GM19328 (cell line): Measurements from ENCODE around the gene TAS1R3.

Experiments
- ATAC-seq: cut with Tn5 transposase; IDR thresholded peaks from one replicate; pipeline ENCODE4 v1.9.1; 2021; ENCODE audit warnings: mild to moderate bottlenecking, moderate library complexity; ENCODE audit not compliant: unreplicated experiment

The TAS1R3 gene

GRCh38 chr1:1335792-1336248, 4.7 kb downstream of the TAS1R3 start:
- no peak for ATAC-seq

DNA sequence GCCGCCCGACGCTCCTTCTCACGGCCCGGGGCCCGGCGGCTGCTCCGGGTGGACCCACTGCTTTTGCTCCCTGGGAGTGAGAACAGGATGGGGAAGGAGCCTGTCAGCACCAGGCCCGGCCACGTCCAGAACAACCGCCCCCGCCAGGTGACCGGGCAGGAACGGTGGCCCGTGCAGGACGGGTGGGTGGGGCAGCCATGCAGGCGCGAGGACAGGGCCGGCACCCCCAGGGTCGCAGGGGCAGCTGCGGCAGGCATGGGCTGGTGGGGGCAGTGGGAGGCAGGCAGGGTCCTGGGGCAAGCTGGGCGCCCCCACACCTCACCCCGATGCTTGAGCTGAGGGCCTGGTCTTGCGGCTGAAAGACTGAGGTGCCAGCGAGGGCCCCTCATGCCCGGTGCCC, 5.4 kb downstream of the TAS1R3 start:
- ATAC-seq, result no peak

DNA sequence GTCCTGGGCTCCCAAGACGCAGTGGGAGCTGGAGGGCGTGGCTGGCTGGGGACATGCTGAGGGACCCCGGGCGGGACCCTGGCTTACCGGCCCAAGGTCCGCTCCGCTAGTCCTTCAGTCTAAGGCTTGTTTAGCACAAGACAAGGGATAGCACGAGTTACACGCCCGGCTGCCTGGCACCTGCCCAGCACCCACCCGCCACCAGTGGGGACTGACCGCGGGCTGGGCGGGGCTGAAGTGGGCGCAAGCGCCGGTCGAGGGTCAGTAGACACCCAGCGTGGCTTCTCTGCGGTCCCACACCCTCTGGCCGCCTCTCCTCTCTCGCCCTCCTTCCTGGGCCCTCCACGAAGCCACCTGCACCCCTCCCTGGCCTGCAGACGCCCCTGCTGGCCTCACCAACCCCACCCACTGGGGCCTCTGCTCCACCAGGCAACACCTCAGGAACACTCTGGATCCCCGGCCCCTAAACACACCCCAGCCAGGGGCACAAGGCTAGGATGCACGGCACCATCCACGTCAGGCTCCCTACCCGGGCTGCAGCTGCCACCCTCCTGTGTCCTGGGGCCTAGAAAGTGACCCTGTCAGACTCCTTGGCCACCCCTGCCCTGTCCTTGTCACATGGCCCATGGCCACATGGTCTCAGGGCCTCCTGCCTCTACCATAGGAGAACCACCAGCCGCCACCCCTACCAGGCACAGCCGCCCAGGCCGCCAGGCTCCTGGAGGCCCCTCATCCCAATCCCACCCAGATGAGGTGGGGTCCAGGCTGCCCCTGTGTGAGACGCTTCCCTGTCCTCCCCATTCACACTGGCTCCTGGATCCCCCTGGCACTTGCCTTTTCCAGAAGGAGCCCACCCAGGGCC, 6.1 kb downstream of the TAS1R3 start:
- ATAC-seq, result no peak

DNA sequence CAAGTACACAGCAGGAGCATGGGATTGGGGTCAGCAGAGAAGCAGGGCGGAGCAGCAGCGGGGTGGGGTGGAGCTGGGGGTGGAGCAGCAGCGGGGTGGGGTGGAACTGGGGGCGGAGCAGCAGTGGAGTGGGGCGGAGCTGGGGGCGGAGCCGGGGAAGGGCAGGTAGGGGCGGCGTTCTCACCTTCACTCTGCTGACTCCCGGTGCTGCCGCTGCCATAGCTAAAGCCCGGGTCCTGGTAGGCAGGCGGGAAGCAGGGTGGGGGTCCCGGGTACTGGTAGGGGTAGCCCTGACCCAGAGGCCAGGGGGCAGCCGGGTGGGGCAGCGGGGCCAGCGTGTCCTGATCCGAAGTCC, 6.7 kb downstream of the TAS1R3 start:
- no peak for ATAC-seq

DNA sequence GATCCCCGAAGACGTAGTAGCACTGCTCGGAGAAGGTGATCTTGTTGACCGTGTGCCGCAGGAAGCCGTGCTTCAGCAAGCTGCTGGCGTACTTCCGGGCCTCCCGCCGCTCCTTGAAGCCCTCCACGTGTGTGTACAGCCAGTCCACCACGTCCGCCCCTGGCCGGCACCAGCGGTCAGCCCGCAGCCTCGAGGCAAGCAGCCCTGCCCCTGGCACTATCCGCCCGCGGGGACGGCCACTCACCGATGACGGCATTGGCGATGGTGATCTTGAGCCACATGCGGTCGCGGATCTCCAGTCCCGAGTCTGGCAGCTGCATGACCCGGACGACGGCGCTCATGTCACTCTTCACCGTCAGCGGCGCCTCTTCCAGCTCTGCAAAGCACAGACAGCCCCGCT, 7.2 kb downstream of the TAS1R3 start:
- no peak for ATAC-seq

DNA sequence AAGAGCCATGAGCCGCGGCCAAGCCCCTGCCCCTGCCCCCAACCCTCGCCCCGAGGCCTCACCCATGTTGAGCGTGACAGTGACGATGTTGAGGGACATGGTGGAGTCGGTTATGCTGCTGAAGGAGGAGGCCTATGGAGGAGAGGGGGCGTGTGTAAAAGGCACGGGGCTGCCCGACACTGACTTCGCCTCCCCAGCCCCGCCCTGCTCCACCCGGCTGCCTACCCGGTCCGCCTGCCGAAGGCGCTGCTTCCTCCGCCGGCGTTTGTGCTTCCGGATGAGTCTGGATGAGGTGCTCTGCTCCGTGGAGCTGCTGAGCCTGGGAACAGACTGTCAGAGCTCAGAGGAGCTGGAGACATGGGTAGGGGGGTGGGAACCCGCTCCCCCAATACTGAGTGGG, 9.1 kb downstream of the TAS1R3 start:
- ATAC-seq, result no peak

DNA sequence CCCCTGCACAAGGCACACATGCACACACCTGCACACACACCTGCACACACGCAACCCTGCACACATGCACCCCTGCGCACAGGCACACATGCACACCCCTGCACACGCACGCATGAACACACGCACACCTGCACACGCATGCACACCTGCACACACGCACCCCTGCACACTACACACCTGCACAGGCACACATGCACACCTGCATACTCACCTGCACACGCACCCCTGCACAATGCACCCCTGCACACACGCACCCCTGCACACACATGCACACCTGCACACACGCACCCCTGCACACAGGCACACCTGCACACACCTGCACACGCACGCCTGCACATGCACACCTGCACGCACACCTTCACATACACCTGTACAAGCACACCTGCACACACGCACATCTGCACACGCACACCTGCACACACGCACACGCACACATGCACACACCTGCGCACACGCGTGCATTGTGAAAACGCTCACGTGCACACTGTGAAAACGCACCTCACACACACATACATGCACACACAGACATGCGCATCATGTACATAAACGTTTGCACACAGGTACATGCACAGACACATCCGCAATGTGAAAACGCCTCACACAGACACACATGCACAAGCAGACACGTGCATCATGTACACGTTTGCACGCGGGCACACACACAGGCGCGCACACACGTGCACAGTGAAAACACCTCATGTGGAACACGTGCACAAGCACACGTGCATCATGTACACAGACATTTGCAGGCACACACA, 9.9 kb downstream of the TAS1R3 start:
- ATAC-seq, result no peak

- no peak for ATAC-seq
Measured at GRCh38 chr1:1341549-1342021, 10.5 kb downstream of the TAS1R3 start.

DNA sequence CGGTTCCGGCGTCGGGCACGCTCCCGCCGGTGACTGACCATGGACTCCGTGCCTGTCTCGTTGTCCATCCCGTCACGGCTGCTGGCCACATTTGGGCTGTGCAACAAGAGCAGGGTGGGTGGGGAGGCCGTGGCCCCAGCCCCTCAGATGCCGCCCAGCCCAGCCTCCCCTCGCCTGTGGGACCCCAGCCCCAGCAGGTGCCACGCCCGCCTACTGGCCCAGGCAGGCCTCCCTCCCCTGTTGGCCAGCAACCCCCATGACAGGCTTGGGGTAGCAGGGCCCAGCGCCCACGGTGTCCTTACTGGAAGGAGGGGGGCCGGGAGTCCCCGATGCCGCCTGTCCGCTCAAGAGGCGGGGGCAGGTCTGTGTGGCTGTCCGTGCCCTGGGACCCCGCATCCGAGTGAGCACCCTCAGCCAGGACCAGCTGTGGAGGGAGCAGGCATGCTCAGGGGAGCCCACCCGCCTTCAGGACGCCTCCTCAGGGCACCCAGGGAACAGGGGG, 11.0 kb downstream of the TAS1R3 start:
- ATAC-seq, result no peak

DNA sequence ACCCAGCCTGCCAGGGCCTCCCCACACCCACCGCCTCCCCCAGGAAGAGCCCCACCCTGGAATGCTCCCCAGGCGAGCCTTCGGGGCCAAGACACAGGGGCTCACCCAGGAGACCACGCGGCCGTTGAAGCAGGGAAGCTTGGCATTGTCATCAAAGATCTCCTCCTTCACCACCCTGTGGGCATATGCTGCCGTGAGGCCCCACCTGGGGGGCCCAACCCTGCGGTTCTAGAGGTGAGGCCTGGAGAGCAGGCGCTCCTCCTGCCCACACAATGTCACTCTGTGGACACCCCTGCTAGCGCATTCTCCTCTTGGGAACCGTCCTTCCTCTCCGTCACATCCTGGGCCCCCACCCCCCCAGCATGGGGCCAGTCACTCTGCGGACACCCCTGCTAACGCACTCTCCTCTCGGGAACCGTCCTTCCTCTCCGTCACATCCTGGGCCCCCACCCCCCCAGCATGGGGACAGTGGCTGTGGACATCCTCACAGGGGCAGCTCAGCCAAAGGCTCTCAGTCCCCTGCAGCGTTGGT, 11.6 kb downstream of the TAS1R3 start:
- ATAC-seq, result no peak

DNA sequence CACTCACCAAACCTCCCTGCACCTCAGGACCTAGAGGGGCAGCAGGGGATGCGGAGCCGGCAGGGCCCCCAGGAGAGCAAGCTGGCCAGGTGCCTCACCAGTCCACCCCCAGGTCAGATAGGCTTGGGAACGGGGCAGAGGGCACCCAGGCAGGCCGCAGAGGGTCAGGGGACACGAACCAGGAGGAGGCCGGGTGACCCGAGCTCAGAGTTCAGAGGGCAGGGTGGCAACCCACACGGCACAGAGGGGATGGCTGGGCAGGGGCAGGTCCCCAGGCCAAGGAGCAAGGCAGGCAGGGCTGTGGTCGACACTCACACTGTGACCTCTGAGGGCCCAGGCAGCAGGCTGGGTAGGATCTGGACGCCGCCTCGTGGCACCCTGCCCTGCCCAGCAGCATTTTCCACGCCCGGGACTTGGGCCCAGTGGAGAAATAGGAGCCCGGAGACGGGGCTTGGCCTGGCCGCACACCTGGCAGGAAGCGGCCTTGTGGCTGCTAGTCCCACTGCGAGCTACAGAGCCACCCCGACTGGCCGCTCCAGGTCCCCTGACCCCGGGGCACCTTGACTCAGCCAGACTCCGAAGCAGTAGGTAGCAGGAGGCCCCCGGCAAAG, 12.8 kb downstream of the TAS1R3 start:
- ATAC-seq, result no peak

DNA sequence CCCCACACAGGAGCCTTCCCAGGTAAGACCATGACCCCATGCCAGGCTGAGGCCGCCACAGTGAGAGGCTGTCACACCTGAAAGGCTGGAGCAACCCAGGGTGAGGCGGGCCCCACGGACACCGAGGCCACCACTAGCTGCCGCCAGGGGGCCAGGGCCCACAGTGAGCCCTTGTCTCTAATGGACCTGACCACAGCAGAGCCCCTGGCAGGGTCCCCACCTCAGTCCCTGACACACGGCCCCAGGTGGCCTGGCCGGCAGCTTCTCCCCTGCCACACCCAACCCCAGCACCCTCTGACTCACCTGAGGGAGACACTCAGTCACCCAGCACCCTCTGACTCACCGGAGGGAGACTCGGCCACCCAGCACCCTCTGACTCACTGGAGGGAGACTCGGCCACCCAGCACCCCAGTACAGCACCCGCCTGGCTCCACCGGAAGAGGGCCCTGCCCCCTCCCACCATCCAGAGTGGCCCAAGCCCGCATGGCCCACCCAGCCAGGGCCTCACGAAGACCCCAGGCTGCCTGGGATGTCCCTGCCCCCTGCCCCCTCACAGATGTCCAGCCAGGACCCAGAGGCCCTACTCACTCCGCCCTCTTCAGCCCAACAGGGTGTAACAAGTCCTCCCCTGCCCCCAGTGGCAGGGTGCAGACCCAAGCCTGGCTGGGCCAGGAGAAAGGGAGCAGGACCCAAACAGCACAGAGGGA, 13.7 kb downstream of the TAS1R3 start:
- no peak for ATAC-seq

- no peak for ATAC-seq
Measured at GRCh38 chr1:1345384-1345783, 14.3 kb downstream of the TAS1R3 start.

GRCh38 chr1:1345860-1346500, 14.9 kb downstream of the TAS1R3 start:
- no peak for ATAC-seq

DNA sequence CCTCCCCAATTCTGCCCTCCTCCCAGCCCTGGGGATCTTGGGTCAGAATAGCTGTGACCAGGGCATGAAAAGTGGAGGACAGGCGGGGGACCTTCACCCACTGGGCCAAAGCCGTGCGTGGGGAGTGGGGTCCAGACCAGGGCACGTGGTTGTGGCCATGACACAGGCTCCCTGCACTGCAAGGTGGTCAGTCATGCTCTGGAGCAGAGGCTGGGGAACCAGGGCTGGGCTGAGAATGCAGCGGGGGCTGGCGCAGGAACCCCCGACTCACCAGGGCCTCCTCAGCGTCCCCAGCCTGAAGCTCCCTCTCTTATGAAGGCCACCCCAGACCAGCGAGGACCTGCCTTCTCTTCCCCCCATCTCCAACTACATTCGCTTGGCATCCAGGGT, 15.4 kb downstream of the TAS1R3 start:
- no peak for ATAC-seq

GRCh38 chr1:1347026-1347595, 16.0 kb downstream of the TAS1R3 start:
- no peak for ATAC-seq

GRCh38 chr1:1347663-1348419, 16.8 kb downstream of the TAS1R3 start:
- no peak for ATAC-seq

GRCh38 chr1:1348420-1349255, 17.6 kb downstream of the TAS1R3 start:
- ATAC-seq, result peak; percentile 24
